ENCODE data around the gene DNAJC3.

Gene DNAJC3

GRCh38 chr13:95689582-95689926 is 12.6 kb downstream of the DNAJC3 start:
- TF ChIP-seq NFIC (IDR thresholded peaks at IDR 0.05) (no peak), EP300 (IDR thresholded peaks at IDR 0.05; ENCODE audit: borderline replicate concordance) (no peak), TAF1 (IDR thresholded peaks at IDR 0.05; ENCODE audit: low read depth) (no peak), ZBTB7A (IDR thresholded peaks at IDR 0.05; ENCODE audit: low read depth) (no peak), EGR1 (IDR thresholded peaks at IDR 0.05) (no peak), REST (IDR thresholded peaks at IDR 0.05; ENCODE audit: low read depth) (no peak), USF1 (IDR thresholded peaks at IDR 0.05) (no peak), MAX (IDR thresholded peaks at IDR 0.05) (no peak), TEAD4 (IDR thresholded peaks at IDR 0.05) (no peak), CEBPB (IDR thresholded peaks at IDR 0.05) (no peak), FOXM1 (IDR thresholded peaks at IDR 0.05; ENCODE audit: borderline replicate concordance, low read depth) (no peak), YY1 (IDR thresholded peaks at IDR 0.05; ENCODE audit: low read depth) (no peak), TCF12 (IDR thresholded peaks at IDR 0.05; ENCODE audit: low read depth) (no peak), RAD21 (IDR thresholded peaks at IDR 0.05; ENCODE audit: low read depth) (no peak), CREB1 (IDR thresholded peaks at IDR 0.05; ENCODE audit: low read depth) (no peak)

GRCh38 chr13:95697052-95697680 is 20.2 kb downstream of the DNAJC3 start:
- no peak for TF ChIP-seq REST (IDR thresholded peaks at IDR 0.05; ENCODE audit: low read depth)
- no peak for TF ChIP-seq MAX (IDR thresholded peaks at IDR 0.05)
- no peak for TF ChIP-seq CEBPB (IDR thresholded peaks at IDR 0.05)
- TF ChIP-seq TCF12 (IDR thresholded peaks at IDR 0.05; ENCODE audit: low read depth): no peak
- no peak for TF ChIP-seq YY1 (IDR thresholded peaks at IDR 0.05; ENCODE audit: low read depth)
- TF ChIP-seq ZBTB7A (IDR thresholded peaks at IDR 0.05; ENCODE audit: low read depth): no peak
- TF ChIP-seq EGR1 (IDR thresholded peaks at IDR 0.05): no peak
- TF ChIP-seq CREB1 (IDR thresholded peaks at IDR 0.05; ENCODE audit: low read depth): no peak
- no peak for TF ChIP-seq TAF1 (IDR thresholded peaks at IDR 0.05; ENCODE audit: low read depth)
- no peak for TF ChIP-seq RAD21 (IDR thresholded peaks at IDR 0.05; ENCODE audit: low read depth)
- no peak for TF ChIP-seq EP300 (IDR thresholded peaks at IDR 0.05; ENCODE audit: borderline replicate concordance)
- TF ChIP-seq USF1 (IDR thresholded peaks at IDR 0.05): no peak
- TF ChIP-seq NFIC (IDR thresholded peaks at IDR 0.05): no peak
- TF ChIP-seq FOXM1 (IDR thresholded peaks at IDR 0.05; ENCODE audit: borderline replicate concordance, low read depth): no peak
- TF ChIP-seq TEAD4 (IDR thresholded peaks at IDR 0.05): no peak

- TF ChIP-seq CEBPB (IDR thresholded peaks at IDR 0.05): 0 out of 2 replicates have a peak, but pooled peaks have one; percentile 32
- TF ChIP-seq TEAD4 (IDR thresholded peaks at IDR 0.05): no peak
These were observed 21.3 kb downstream of the DNAJC3 start for GRCh38 chr13:95698047-95698749.

- no peak for TF ChIP-seq EP300 (IDR thresholded peaks at IDR 0.05; ENCODE audit: borderline replicate concordance)
- no peak for TF ChIP-seq NFIC (IDR thresholded peaks at IDR 0.05)
- no peak for TF ChIP-seq ZBTB7A (IDR thresholded peaks at IDR 0.05; ENCODE audit: low read depth)
- TF ChIP-seq MAX (IDR thresholded peaks at IDR 0.05): no peak
- TF ChIP-seq TEAD4 (IDR thresholded peaks at IDR 0.05): no peak
- TF ChIP-seq YY1 (IDR thresholded peaks at IDR 0.05; ENCODE audit: low read depth): no peak
- no peak for TF ChIP-seq TAF1 (IDR thresholded peaks at IDR 0.05; ENCODE audit: low read depth)
- no peak for TF ChIP-seq CREB1 (IDR thresholded peaks at IDR 0.05; ENCODE audit: low read depth)
- no peak for TF ChIP-seq CEBPB (IDR thresholded peaks at IDR 0.05)
- no peak for TF ChIP-seq FOXM1 (IDR thresholded peaks at IDR 0.05; ENCODE audit: borderline replicate concordance, low read depth)
- no peak for TF ChIP-seq TCF12 (IDR thresholded peaks at IDR 0.05; ENCODE audit: low read depth)
- no peak for TF ChIP-seq REST (IDR thresholded peaks at IDR 0.05; ENCODE audit: low read depth)
- TF ChIP-seq EGR1 (IDR thresholded peaks at IDR 0.05): no peak
- no peak for TF ChIP-seq USF1 (IDR thresholded peaks at IDR 0.05)
These were observed 26.6 kb downstream of the DNAJC3 start for GRCh38 chr13:95703576-95703975.
